Measurements from ENCODE around the gene PON3.

Gene PON3

GRCh38 chr7:95396136-95397032, at the start of gene PON3:
PON3 (minus strand) TSS chr7:95396375; CDS start chr7:95396350, 25 bp downstream.
- no peak for DNase-seq (ENCODE audit: low read depth in 2 of 2)

- DNase-seq (ENCODE audit: low read depth in 2 of 2): no peak
Measured at GRCh38 chr7:95444796-95445195, 48.6 kb upstream of the PON3 start.

GRCh38 chr7:95441042-95441823, 45.1 kb upstream of the PON3 start:
- no peak for DNase-seq (ENCODE audit: low read depth in 2 of 2)

- no peak for DNase-seq (ENCODE audit: low read depth in 2 of 2)
Measured at GRCh38 chr7:95440394-95441038, 44.3 kb upstream of the PON3 start.

- no peak for DNase-seq (ENCODE audit: low read depth in 2 of 2)
Measured at GRCh38 chr7:95436407-95436806, 40.2 kb upstream of the PON3 start.

GRCh38 chr7:95435422-95435780, 39.2 kb upstream of the PON3 start:
- no peak for DNase-seq (ENCODE audit: low read depth in 2 of 2)

- DNase-seq (ENCODE audit: low read depth in 2 of 2): peak in 1 of 2 donors; percentile 6
Measured at GRCh38 chr7:95434557-95435421, 38.6 kb upstream of the PON3 start, which contains the start of gene PON2. PON2 (minus strand) TSS chr7:95435028; CDS start chr7:95434951, 77 bp downstream.

GRCh38 chr7:95433952-95434556, 37.9 kb upstream of the PON3 start:
- no peak for DNase-seq (ENCODE audit: low read depth in 2 of 2)

GRCh38 chr7:95433129-95433528, 37.0 kb upstream of the PON3 start:
- DNase-seq (ENCODE audit: low read depth in 2 of 2): no peak

- DNase-seq (ENCODE audit: low read depth in 2 of 2): no peak
Measured at GRCh38 chr7:95432606-95433005, 36.4 kb upstream of the PON3 start.

GRCh38 chr7:95430864-95431263, 34.7 kb upstream of the PON3 start:
- DNase-seq (ENCODE audit: low read depth in 2 of 2): no peak

GRCh38 chr7:95429241-95429990, 33.2 kb upstream of the PON3 start:
- no peak for DNase-seq (ENCODE audit: low read depth in 2 of 2)

GRCh38 chr7:95427914-95428516, 31.8 kb upstream of the PON3 start:
- DNase-seq (ENCODE audit: low read depth in 2 of 2): no peak

GRCh38 chr7:95427166-95427565, 31.0 kb upstream of the PON3 start:
- DNase-seq (ENCODE audit: low read depth in 2 of 2): no peak

- DNase-seq (ENCODE audit: low read depth in 2 of 2): no peak
Measured at GRCh38 chr7:95425694-95426093, 29.5 kb upstream of the PON3 start.

GRCh38 chr7:95424716-95425115, 28.5 kb upstream of the PON3 start:
- no peak for DNase-seq (ENCODE audit: low read depth in 2 of 2)

- no peak for DNase-seq (ENCODE audit: low read depth in 2 of 2)
Measured at GRCh38 chr7:95421847-95422444, 25.8 kb upstream of the PON3 start.

- no peak for DNase-seq (ENCODE audit: low read depth in 2 of 2)
Measured at GRCh38 chr7:95421000-95421846, 25.0 kb upstream of the PON3 start.

All from stimulated activated CD8-positive, alpha-beta memory T cell treated with anti-CD3 and anti-CD28 coated beads, Interleukin-7, amount 100 ng/mL, for 1 hour (primary cell).